A549 (cell line): Measurements from ENCODE around the gene LRCH1. TPM values are rescaled to one million over a fixed set of nuclear protein-coding genes. Genes with fewer than 3 reads are reported as not detected.

ENCODE experiments used
- ATAC-seq, 2 experiments: fragments of 200-7000 bp in 1 of 2; fragments of >200 bp in 1 of 2; cut with Nextera tagmentation in 1 of 2; cut with Tn5 transposase in 1 of 2; 3 replicates each; pipeline versions ENCODE4 v1.8.0 to v1.9.1; 2018 to 2020; ENCODE audit warnings: mild to moderate bottlenecking in 1 of 2, moderate library complexity in 1 of 2
- CTCF ChIA-PET: fragments of 300-600 bp; sonication (Branson Sonifier 250); formaldehyde crosslinking; extraction: SDS; loops from one replicate; lab custom pipeline; 2021; ENCODE audit warnings: antibody characterized with exemption, inconsistent platforms; lab: Yijun Ruan, JAX
- POLR2A ChIA-PET: fragments of 350-600 bp; formaldehyde crosslinking; extraction: SDS; loops from one replicate; lab custom pipeline; 2021; ENCODE audit warnings: antibody characterized with exemption, inconsistent platforms; lab: Yijun Ruan, JAX
- DNase-seq, 2 experiments: peaks; one replicate each; pipeline versions ENCODE4 v3.0.0 to v3.0.0-alpha.2; 2011 to 2016; ENCODE audit warnings: low read depth in 1 of 2, low spot score in 1 of 2
- FAIRE-seq: peaks from 2 replicates; lab custom pipeline; 2011; peaks lifted over from hg19 to GRCh38; lab: Jason Lieb, UNC
- H3K27ac ChIP-seq, 2 experiments: fragments of >200 bp; sonication (Bioruptor Twin); formaldehyde crosslinking; 3 replicates each; pipeline ENCODE4 v1.5.1; 2016 to 2017
- H3K4me1 ChIP-seq: fragments of >200 bp; sonication (Bioruptor Twin); formaldehyde crosslinking; 3 replicates; pipeline ENCODE4 v1.6.1; 2016
- H3K4me2 ChIP-seq: fragments of >200 bp; sonication (Bioruptor Twin); formaldehyde crosslinking; 3 replicates; pipeline ENCODE4 v1.6.1; 2016
- H3K4me3 ChIP-seq: fragments of >200 bp; sonication (Bioruptor Twin); formaldehyde crosslinking; 3 replicates; pipeline ENCODE4 v1.5.1; 2016
- H3K9me3 ChIP-seq: fragments of >200 bp; sonication (Bioruptor Twin); formaldehyde crosslinking; 3 replicates; pipeline ENCODE4 v1.6.1; 2016
- ATOH8 ChIP-seq: fragments of 250-450 bp; sonication (Bioruptor Pico); IDR thresholded peaks from 2 replicates; pipeline ENCODE4 v1.5.0; 2020; ENCODE audit warnings: low read depth, mild to moderate bottlenecking, moderate library complexity
- CEBPB ChIP-seq, 2 experiments: fragments of >200 bp in 1 of 2; sonication (Bioruptor Twin) in 1 of 2; formaldehyde crosslinking in 1 of 2; IDR thresholded peaks; 2 replicates each; pipeline ENCODE4 v1.6.1; 2012 to 2016
- E2F6 ChIP-seq: IDR thresholded peaks from 2 replicates; pipeline ENCODE4 v1.6.1; 2012; ENCODE audit warnings: low read depth, borderline replicate concordance
- HEYL ChIP-seq: fragments of 250-450 bp; sonication (Bioruptor Pico); IDR thresholded peaks from 2 replicates; pipeline ENCODE4 v1.8.0; 2021; ENCODE audit warnings: mild to moderate bottlenecking, moderate library complexity
- KDM5A ChIP-seq: fragments of 200-600 bp; sonication (generic); IDR thresholded peaks from 2 replicates; pipeline ENCODE4 v1.6.1; 2016; ENCODE audit warnings: antibody characterized with exemption, mild to moderate bottlenecking
- MAFK ChIP-seq: fragments of 450-650 bp; IDR thresholded peaks from 2 replicates; pipeline ENCODE4 v1.6.1; 2014; ENCODE audit not compliant: partially characterized antibody
- MAX ChIP-seq: IDR thresholded peaks from 2 replicates; pipeline ENCODE4 v1.6.1; 2012
- NPAS2 ChIP-seq: fragments of 250-450 bp; sonication (Bioruptor Pico); IDR thresholded peaks from 2 replicates; pipeline ENCODE4 v1.8.0; 2022; ENCODE audit warnings: mild to moderate bottlenecking, moderate library complexity, borderline replicate concordance
- POLR2A ChIP-seq: IDR thresholded peaks from 2 replicates; pipeline ENCODE4 v1.6.1; 2012; ENCODE audit warnings: mild to moderate bottlenecking, low read length
- RNF2 ChIP-seq: fragments of 200-600 bp; sonication (generic); IDR thresholded peaks from 2 replicates; pipeline ENCODE4 v1.6.1; 2016; ENCODE audit warnings: low read depth, mild to moderate bottlenecking, antibody characterized with exemption, moderate library complexity, borderline replicate concordance
- SMC3 ChIP-seq: fragments of >200 bp; sonication (Bioruptor Twin); formaldehyde crosslinking; IDR thresholded peaks from 3 replicates; pipeline ENCODE4 v1.6.1; 2018; ENCODE audit warnings: inconsistent platforms
- USF2 ChIP-seq: fragments of 450-650 bp; IDR thresholded peaks from 2 replicates; pipeline ENCODE4 v1.6.1; 2014; ENCODE audit warnings: antibody characterized with exemption
- ZSCAN20 ChIP-seq: fragments of 250-450 bp; sonication (Bioruptor Pico); IDR thresholded peaks from 2 replicates; pipeline ENCODE4 v1.8.0; 2022; ENCODE audit warnings: mild to moderate bottlenecking, moderate library complexity
- whole genome bisulfite sequencing: methylation state at CpG from one replicate; pipeline ENCODE4 v1.1.6; 2017; ENCODE audit errors: missing lambda C conversion rate; 5-methylcytosine and 5-hydroxymethylcytosine counted together
- polyA plus RNA-seq, 4 experiments: library from polyadenylated mRNA; depleted of rRNA in 3 of 4; stranded (reverse); fragments of >200 nt; fragmentation: RNase III in 1 of 4; extraction: RNeasy Plus Mini Kit Qiagen cat#74134 plus additional on column Dnase treatment in 1 of 4; gene quantifications; 2 replicates in 3 of 4; 3 replicates in 1 of 4; pipeline ENCODE4 v1.2.3, GENCODE V29; 2011 to 2017

Gene LRCH1
- polyA plus RNA-seq, 2 of the 4 experiments (the other 2 are of a cell fraction): 8.5 to 16.4 TPM

GRCh38 chr13:46782691-46783090 is 229.7 kb downstream of the LRCH1 start:
- 88% methylated on average over 2 of the region's 2 CpGs for WGBS
- Histone ChIP-seq H3K4me2 (no peak overlapping the region), H3K27ac (no peak overlapping the region), H3K4me3 (no peak overlapping the region), H3K9me3 (no peaks in the 10 kb centered on the region), H3K4me1 (no peaks in the 10 kb centered on the region)
- DNase-seq: no peak
- ATAC-seq: no peak
- POLR2A ChIA-PET: no interaction called here
- CTCF ChIA-PET: no interaction called here
- FAIRE-seq: no peak
- no peak for TF ChIP-seq POLR2A
- TF ChIP-seq MAFK: no peak
- no peak for TF ChIP-seq SMC3
- no peak for TF ChIP-seq KDM5A
- no peak for TF ChIP-seq E2F6
- no peak for TF ChIP-seq RNF2

GRCh38 chr13:46783504-46783903 is 230.5 kb downstream of the LRCH1 start:
- no peak for FAIRE-seq
- ChIA-PET POLR2A (no interaction called here), CTCF (no interaction called here)
- no peaks in the 10 kb centered on the region for H3K4me1 ChIP-seq
- H3K27ac ChIP-seq: no peak overlapping the region
- no peak overlapping the region for H3K4me2 ChIP-seq
- 85% methylated on average over 3 of the region's 3 CpGs for WGBS
- no peak for TF ChIP-seq MAX
- no peak for TF ChIP-seq USF2
- TF ChIP-seq ATOH8 (CRISPR knock-in tag): no peak
- no peak for TF ChIP-seq HEYL (CRISPR knock-in tag)
- no peak for TF ChIP-seq CEBPB (IDR thresholded peaks at IDR 0.05)
- no peaks in the 10 kb centered on the region for H3K9me3 ChIP-seq
- H3K4me3 ChIP-seq: no peak overlapping the region
- ATAC-seq: no peak
- DNase-seq: no peak

- 90% methylated on average over 6 of the region's 6 CpGs for WGBS
Observed at GRCh38 chr13:46795321-46795720, 242.4 kb downstream of the LRCH1 start.

GRCh38 chr13:46796129-46796514 is 243.2 kb downstream of the LRCH1 start:
- ATAC-seq: no peak
- TF ChIP-seq NPAS2 (no peak), ZSCAN20 (no peak)
- 43% methylated on average over 5 of the region's 5 CpGs for WGBS
- peak overlapping the region; percentile 94 for H3K4me2 ChIP-seq
- ChIA-PET CTCF (interaction anchor here (1.1 to 1.4 kb wide), 3 partner anchors 31 to 265 kb away, joined by 3 to 7 read pairs (median 3); no protein-coding TSS in a partner anchor), POLR2A (no interaction called here)
- peak overlapping the region; percentile 89 for H3K4me3 ChIP-seq
- no peak for DNase-seq
- peak overlapping the region; percentile 95 to 98 for H3K27ac ChIP-seq
- peaks cover 14% of the 10 kb centered on the region; the same call in 1 of the 3 replicates for H3K4me1 ChIP-seq
- no peaks in the 10 kb centered on the region for H3K9me3 ChIP-seq
- no peak for FAIRE-seq

More at GRCh38 chr13:46795321-46795720, 242.4 kb downstream of the LRCH1 start:
- H3K27ac ChIP-seq: no peak overlapping the region
- no peak for DNase-seq
- peak overlapping the region; percentile 94 for H3K4me2 ChIP-seq
- ChIA-PET POLR2A (no interaction called here), CTCF (no interaction called here)
- H3K4me1 ChIP-seq: peaks cover 14% of the 10 kb centered on the region; the same call in 1 of the 3 replicates
- H3K4me3 ChIP-seq: no peak overlapping the region
- H3K9me3 ChIP-seq: no peaks in the 10 kb centered on the region
- no peak for ATAC-seq
- no peak for FAIRE-seq
- TF ChIP-seq NPAS2: no peak
- TF ChIP-seq, all 56 proteins: peak for 0
